Activated CD8-positive, alpha-beta memory T cell treated with anti-CD3 and anti-CD28 coated beads for 24 hours (primary cell): ENCODE data around the gene TMEM42.
A peak's percentile ranks its signal among the peaks of the same experiment; 100 is the strongest.
"Not testable (repeated sequence)": the region's sequence is repeated elsewhere in the genome, so short reads cannot be mapped to it uniquely, and the experiment has no call there.

Experiments used
- DNase-seq: peaks from one replicate; pipeline ENCODE4 v3.0.0-alpha.2; 2020

TMEM42 gene

DNA sequence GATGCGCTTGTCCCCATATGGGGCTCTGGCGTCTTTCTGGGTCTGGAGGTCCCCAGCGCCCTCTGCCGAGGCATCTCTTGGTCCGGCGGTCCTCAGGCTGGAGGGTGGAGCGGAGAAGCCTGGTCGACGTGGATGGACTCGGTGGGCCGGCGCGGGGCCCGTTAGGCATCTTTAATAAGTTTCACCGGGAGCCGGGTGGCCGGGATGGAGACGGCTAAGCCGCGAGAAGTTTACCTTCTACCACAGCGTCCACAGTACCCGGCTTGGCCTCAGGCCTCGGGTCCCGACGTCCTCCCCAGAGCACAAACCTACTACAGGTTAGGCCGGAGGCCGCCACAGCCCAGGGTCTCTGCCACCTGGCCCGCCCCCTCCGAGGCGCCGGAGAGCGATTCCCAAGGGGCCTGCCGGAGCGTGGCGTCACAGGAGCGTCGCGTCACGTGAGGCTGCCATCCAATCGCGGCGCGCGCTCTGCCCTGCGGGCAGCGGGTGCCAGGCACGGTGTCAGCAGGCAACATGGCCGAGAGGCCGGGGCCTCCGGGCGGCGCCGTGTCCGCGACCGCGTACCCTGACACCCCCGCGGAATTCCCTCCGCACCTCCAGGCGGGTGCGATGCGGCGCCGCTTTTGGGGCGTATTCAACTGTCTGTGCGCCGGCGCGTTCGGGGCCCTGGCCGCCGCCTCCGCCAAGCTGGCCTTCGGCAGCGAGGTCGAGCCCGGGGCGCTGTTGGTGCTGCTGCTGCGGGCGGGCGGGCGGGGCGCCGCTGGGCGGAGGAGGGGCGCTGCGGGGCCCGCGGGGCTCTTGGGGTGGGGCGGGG is at the start of gene TMEM42:
TSS of gene TMEM42 (plus strand) at position 501 of the 814 bp plus-strand sequence. CDS start at position 514, 13 bp downstream.
- DNase-seq = peak; percentile 95

DNA sequence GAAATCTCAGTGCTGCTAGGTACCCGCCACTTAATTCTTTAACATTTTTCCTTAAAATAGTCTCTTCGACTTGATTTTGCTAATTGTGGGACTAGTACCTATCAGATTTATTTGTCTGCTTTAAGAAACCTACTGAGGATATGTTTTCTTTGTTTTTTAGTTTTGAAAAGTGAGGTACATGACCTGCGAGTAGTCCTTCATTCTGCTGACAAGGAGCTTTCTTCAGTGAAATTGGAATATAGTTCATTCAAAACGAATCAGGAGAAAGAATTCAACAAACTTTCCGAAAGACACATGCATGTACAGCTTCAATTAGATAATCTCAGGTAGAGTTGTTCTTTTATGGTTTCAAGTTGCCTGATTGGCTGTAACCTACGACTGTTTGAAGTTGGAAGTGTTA is 47.0 kb upstream of the TMEM42 start:
- no peak for DNase-seq

DNA sequence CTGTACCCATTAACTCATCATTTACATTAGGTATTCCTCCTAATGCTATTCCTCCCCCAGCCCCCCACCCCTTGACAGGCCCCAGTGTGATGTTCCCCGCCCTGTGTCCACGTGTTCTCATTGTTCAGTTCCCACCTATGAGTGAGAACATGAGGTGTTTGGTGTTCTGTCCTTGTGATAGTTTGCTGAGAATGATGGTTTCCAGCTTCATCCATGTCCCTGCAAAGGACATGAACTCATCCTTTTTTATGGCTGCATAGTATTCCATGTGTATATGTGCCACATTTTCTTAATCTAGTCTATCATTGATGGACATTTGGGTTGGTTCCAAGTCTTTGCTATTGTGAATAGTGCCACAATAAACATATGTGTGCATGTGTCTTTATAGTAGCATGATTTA is 45.4 kb upstream of the TMEM42 start:
- DNase-seq = not testable (repeated sequence)

DNA sequence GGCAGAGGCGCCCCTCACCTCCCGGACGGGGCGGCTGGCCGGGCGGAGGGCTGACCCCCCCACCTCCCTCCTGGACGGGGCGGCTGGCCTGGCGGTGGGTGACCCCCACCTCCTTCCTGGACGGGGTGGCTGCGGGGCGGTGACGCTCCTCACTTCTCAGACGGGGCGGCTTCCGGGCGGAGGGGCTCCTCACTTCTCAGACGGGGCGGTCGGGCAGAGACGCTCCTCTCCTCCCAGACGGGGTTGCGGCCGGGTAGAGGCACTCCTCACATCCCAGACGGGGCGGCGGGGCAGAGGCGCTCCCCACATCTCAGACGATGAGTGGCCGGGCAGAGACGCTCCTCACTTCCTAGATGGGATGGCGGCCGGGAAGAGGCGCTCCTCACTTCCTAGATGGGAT is 40.5 kb upstream of the TMEM42 start:
- not testable (repeated sequence) for DNase-seq

DNA sequence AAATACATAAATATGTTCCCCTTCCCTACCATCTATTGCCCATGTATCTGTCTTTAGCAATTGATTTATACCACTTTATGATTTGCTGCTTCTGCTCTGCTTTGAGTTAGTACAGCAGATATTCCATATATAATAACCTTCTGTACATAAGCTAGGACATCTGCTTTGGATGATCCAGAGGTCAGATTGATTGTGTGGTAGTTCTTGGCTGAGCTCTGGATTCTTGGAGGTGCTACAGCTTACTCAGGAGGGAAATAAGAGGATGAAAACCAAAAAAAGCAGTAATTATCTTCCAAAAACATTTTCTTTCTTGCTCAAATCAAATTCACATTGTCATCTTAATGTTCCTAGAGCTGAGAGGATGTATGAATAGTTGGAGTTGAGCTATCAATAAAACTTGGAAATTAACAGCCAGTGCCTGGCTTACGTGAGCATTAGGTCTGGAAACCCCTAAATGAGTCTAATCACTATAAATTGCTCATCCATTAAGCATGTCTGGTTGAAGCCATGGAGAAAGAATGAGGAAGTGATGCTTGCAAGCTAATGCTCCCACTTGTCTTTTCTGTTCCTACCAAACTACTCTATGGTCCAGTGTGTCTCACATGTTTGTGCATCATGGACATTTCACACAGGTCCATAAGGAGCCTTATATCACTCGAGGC is 36.3 kb upstream of the TMEM42 start:
- DNase-seq = no peak

DNA sequence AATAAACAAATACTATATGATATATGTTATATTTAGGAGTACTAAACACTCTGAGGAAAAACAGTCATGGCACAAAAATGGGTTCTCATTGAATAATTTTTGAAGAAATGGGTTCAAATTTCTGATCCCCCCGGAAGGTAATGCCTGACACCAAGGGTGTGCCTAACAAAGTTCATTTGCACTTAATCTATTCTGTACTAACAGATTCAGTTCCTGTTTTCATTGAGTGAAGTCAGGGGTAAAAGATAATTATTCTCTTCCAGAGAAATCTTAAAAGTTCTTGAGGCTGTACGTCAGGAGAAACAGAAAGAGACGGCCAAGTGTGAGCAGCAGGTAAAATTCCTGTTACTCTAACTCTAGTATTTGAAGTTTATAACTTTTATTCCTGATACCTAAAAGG is 34.5 kb upstream of the TMEM42 start:
- DNase-seq = no peak

DNA sequence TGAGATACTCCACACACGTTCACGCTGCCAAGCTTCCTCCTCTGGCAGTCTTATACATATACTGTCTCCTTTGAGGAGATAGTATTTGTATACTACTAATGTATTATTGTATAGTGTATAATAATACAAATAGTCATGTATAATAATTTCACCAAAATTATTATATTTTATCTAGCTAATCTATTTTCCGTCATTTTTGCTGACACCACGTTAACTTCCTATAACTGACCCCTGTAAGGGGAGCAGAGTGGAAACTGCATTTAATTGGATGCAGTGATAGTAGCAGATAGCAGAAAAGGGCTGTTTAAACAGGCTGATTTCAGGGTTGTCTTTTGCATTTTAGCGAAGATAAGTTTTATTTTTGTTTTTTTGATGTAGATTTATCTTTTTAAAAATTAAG is 30.5 kb upstream of the TMEM42 start:
- no peak for DNase-seq

DNA sequence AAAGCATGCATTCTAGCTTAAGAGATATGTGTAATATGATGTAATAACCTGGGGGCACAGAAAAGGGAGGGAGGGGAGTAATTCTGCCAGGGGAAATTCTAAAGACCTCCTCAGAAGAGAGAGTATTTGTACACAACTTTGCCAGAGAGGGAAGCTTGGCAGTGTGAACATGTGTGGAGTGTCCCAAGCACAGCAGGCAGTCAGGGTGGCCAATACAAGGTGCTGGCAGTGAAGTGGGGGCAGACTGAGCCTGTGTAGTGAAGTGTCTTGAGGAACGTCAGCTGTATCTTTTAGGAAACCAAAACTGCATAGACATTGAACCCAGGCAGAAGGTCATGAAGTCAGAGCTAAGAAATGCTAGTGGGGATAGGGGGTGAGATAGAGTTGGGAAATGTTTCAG is 29.7 kb upstream of the TMEM42 start:
- DNase-seq = no peak

DNA sequence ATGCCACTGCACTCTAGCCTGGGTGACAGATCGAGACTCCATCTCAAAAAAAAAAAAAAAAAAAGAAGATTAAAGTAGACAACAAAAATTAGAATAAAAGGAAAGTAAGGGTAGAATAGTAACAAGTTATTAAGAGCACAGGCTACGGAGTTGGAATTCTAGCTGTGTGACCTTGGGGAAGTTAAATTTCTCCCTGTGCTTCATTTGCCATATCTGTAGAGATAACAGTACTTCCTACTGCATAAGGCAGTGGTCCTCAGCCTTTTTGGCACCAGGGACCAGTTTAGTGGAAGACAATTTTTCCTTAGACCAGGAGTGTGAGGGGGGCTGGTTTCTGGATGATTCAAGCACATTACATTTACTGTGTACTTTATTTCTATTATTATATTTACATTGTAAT is 28.7 kb upstream of the TMEM42 start:
- no peak for DNase-seq

DNA sequence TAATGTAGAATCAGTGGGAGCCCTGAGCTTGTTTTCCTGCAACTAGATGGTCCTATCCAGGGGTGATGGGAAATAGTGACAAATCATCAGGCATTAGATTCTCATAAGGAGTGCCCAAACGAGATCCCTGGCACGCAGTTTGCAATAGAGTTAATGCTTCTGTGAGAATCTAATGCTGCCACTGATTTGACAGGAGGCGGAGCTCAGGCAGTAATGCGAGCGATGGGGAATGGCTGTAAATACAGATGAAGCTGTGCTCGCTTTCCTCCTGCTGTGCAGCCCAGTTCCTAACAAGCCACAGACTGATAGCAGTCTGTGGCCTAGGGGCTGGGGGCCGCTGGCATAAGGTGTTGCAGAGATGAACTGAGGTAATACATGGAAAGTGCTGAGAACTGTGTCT is 28.3 kb upstream of the TMEM42 start:
- DNase-seq = no peak

DNA sequence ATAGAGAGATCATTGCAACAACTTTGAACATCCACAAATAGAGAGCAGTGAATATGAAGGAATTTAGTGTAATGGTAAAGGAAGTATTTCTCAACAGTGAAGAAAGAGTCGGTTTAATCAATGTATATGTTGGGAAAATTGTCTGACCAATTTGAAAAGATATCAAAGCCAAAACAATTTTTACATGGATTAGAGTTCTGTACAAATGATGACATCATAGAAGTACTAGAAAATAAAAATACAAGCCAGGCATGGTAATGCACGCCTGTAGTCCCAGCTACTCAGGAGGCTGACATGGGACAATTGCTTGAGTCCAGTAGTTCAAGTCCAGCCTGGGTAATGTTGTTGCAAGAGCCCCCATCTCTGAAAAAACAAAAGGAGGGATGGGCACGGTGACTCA is 26.0 kb upstream of the TMEM42 start:
- no peak for DNase-seq

DNA sequence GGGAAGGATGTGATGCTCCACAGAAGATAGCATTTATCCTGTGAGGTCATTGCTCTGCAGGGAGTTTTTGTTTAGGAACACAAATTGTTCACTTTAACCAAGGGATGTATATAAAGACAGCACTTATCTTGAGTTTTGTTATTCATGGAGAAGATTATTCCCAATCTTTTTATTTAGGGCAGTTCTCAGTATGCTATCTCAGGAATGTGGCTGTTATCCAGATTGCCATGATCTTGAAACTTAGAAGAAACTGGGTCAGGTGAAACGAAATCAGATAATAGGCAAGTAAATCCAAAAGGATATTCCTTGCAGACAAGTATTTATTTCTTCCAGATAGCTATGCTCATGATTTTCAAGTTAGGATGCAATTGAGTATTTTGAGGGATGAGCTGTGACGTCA is 19.3 kb upstream of the TMEM42 start:
- no peak for DNase-seq

DNA sequence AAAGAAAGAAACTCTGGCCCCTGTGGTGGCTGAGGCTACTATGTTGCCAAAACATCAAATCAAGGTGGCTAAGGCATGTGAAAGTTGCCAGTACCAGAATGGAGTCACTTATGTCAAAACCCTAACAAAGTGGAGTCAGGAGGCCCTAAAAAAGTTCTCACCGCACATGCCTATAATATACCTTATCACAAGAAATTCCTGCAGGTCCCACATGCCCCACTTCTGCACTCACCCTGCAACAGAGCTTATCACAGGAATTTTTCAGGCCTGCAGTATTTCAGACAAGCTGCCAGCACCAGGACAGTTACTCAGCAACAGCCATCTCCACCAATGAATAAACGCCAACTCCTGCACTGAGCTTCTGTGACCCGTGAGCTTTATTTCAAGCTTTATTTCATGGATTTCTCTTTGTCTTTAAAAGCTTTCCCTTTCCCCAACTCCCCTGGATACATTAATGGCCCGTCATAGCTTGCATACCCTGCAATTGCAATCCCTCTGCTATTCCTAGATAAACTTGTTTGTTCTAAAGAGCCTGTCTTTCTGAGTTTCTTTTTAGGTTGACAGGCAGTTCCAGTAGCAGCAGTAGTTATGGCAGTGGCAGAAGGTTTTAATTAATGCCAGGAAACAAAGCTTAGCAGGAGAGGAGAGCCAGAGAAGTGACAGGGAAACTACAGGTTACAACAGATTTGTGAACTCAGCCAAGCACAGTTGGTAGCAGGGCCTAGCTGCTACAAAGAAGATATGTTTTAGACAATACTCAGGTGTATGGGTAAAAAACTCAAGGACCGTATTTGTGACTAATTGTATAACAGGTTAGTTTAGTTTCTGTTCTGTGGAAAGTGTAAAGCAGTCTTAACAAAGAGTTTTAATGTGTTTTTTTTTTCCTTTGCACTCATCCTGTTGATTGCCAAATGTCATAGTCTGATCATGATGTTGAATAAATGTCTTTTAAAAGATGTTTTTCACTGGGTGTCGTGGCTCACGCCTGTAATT is 15.9 kb upstream of the TMEM42 start:
- no peak for DNase-seq

DNA sequence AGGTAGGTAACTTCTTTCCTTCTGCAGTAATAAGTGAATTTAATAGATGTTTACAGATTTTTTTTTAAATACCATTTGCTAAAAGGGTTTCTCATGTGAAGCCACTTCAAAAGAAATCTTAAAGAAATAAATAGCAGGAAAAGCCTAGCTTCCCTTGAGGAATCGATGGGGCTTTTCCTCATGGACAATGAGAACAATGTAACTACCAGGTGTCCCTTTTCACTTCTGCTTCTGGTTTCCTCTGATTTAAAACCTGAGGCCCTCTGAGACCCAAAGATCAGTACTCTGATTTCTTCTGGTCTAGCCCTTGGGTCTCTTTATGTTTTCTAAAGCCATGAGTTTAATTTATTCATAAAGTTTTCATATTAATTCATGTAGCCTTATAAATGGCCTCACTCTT is 13.1 kb upstream of the TMEM42 start:
- DNase-seq = no peak

DNA sequence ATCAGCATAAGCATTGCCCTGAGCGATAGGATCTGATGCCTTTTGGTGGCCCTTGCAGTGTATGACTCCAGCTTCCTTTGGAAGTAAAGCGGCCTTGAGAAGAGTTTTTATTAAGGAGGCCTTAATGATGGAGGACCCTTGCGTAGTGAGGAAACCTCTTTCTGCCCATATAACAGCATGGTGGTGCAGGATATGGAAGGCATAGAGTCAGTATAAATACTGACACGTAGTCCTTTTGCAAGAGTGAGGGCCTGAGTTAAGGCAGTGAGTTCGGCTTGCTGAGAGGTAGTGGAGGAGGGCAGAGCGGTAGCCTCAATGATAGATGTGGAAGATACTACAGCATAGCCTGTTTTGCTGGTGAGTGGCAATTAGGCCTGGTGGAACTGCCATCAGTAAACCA is 5.0 kb upstream of the TMEM42 start:
- not testable (repeated sequence) for DNase-seq

DNA sequence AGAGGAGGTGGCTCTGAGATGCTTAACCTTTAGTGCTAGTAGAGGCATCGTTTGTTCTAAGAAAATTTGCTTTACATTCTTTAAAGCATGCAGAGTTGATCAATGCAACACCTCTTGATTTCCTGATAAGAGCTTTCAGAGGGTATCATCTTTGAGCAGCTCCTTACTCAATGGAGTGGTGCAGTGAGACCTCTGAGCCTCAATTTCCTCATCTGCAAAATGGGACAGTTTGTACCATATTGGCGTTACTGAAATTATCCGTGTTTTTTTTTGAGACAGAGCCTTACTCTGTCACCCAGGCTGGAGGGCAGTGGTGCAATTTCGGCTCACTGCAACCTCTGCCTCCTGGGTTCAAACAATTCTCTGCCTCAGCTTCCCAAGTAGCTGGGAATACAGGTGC is 1.6 kb upstream of the TMEM42 start:
- no peak for DNase-seq

DNA sequence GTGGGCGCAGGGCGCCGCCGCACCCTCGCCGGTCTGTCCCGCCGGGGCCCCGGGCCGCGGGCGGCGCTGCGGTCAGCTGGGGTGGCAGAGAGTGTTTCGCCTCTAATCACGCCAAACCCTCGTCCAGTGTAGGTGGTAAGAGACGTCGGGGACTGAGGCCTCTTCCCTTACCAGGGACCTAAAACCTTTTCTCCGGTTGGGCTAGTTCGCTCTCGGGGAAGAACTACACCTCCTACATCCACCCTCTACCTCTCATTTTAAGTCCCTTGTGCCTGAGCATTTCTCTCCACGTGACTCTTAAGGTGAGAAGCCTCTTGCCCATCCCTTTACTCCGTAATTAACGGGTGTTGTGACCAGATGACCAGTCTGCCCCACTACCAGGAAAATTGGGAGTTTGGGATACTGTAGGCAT is 520 bp downstream of the TMEM42 start:
- no peak for DNase-seq

DNA sequence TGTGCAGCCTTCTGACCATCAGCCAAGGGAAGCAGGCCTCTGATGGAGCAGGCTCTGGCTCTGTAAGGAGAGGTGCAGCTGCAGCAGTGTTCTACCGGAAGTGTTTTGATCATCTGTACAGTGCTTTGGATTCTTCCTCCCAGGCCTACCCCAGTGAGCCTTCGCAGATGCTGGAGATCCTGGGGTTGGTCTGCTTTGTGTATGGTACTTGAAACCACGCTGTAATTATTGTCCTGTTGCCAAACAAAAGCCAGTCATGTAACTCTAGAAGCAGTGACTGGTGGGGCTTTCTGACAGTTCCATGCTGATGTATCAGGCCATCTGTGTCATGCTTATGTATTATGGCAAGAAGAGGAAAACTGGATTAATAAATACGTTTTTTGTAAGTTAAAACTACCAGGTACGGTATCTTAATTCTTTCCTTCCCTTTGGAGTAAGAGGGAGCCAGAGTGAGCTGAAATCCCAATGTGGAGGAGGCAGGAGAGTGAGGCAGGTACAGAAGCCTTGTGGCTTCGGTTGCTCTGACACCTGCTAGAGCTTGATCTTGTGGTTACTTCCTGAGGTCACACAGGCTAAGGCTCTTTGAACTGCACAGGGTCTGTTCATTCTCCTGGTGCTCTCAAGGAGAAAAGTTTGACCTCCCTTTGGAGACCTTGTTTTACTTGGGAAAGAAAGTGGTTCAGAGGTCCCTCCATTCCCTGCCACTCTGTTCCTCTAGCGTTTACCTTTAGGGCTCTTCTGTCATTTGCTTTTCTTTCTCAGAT is 3.7 kb downstream of the TMEM42 start:
- DNase-seq = no peak

DNA sequence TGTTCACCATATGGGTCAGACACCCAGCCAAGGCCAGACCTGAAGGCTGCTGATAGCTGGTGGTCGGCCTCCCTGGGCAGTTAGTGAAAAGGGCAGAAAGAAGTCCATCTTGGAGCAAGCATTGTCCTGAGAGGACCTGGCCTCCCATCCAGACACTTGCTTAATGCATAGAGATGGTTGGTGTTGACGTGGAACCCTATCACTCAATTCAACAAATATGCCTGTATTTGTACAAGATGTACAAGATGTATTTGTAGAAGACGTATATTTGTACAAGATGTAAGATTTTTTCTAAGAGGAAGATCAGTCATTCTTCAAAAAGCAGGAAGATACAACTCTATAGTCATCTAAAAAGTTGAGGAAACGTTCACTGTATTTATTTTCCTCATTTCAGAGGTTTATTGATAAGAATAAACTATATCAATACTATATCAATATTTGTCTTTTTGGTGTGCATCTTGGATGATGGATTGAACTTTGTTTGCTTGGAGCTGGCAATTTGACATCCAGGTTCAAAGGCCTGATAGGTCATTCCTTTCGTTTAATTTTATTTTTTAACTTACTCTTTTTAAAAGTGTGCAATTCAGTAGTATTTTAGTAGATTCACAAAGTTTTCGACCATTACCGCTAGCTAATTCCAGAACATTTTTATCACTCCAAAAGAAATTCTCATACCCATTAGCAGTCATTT is 5.9 kb downstream of the TMEM42 start:
- DNase-seq = no peak

DNA sequence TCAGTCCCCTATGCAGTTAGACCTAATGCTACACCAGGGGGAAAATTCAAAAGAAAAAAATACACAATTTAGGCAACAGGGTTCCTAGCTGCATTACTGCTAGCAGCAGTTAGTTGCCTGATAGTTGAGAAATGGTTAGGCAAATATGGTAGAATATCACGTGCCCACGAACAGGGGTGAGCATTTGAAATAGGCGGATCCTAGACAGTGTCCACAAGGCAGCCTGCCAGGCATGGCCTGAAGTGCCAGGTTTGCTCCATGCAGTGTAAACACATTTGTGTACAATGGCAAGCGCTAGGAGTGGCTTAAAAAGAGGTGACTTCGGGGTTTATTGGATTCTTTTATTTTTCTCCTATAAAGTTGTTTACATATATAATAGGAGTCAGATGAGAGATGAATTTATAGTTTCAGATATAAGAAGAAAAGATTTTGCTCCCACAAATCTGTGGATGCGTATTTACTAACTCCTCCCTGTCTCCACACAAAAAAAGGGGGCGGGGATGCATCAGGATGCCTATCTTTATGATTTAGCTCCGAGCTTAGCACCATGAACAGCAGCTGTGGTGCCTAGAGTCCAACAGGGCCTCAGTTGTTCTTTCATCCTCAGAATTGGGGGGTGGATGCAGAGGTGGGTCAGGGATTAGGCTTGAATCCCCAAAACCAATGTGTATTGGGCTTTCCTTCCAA is 8.8 kb downstream of the TMEM42 start:
- no peak for DNase-seq

DNA sequence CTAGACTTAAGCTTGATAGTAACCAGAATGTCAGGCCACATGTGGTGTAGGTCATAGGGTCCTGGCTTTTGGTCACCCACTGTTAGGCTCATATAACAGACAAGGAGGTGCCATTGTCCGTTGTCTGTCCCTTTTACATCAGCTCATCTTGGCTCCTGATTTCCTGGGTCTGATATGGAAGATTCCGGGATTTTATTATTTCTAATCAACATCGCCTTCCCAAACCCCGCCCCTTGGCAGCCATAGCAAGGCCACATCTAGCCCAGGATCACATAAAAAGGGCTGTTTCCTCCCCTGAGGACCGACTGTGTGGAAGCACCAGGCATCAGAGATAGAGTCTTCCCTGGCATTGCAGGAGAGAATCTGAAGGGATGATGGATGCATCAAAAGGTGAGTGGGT is 12.6 kb downstream of the TMEM42 start, which contains the start of gene TGM4:
TSS of gene TGM4 (plus strand) at position 301 of the 400 bp plus-strand sequence. CDS start at position 372, 71 bp downstream.
- no peak for DNase-seq
